Esophagus squamous epithelium (tissue), 5 donors: Measurements from ENCODE around the gene AFAP1L2. TPM values are rescaled to one million over a fixed set of nuclear protein-coding genes. Genes with fewer than 3 reads are reported as not detected.
A peak's percentile ranks its signal among the peaks of the same experiment; 100 is the strongest.

Source experiments
- DNase-seq: peaks from one replicate; lab custom pipeline; 2025; lab: John Stamatoyannopoulos, UW
- H3K27ac ChIP-seq, 4 donors: fragments of 200-600 bp; sonication (generic); one replicate each; pipeline ENCODE4 v1.5.1; 2016 to 2019; ENCODE audit warnings: mild to moderate bottlenecking in 1 of 4
- H3K27me3 ChIP-seq, 4 donors: fragments of 200-600 bp; sonication (generic); 1 replicate in 3 of 4; 2 replicates in 1 of 4; pipeline versions ENCODE4 v1.5.1 to v1.6.0; 2017 to 2021; ENCODE audit warnings: antibody characterized with exemption in 1 of 4
- H3K36me3 ChIP-seq, 3 donors: fragments of 200-600 bp; sonication (generic); one replicate each; pipeline ENCODE4 v1.5.1; 2016 to 2019
- H3K4me1 ChIP-seq, 3 donors: fragments of 200-600 bp; sonication (generic); one replicate each; pipeline ENCODE4 v1.5.1; 2017 to 2019
- H3K4me3 ChIP-seq, 4 donors: fragments of 200-600 bp; sonication (generic); 1 replicate in 3 of 4; 2 replicates in 1 of 4; pipeline ENCODE4 v1.5.1; 2016 to 2019; ENCODE audit warnings: mild to moderate bottlenecking in 2 of 4, moderate library complexity in 1 of 4
- H3K9me3 ChIP-seq, 3 donors: fragments of 200-600 bp; sonication (generic); one replicate each; pipeline ENCODE4 v1.5.1; 2016 to 2019
- POLR2A ChIP-seq, 4 donors: fragments of 450-650 bp; IDR thresholded peaks; one replicate each; pipeline ENCODE4 v1.6.1; 2017; ENCODE audit warnings: antibody characterized with exemption in 4 of 4, mild to moderate bottlenecking in 4 of 4, moderate library complexity in 3 of 4
- WGBS, 2 donors: methylation state at CpG; one replicate each; pipeline ENCODE4 v1.1.5; 2018; 5-methylcytosine and 5-hydroxymethylcytosine counted together
- intact Hi-C: fragments of 100-400 bp; cut with DNase I; formaldehyde crosslinking; loops from one replicate; pipeline ENCODE4 v1.15.0; 2022
- total RNA-seq, 4 donors: library from RNA; depleted of rRNA; stranded (reverse); fragments of >200 nt; gene quantifications; one replicate each; pipeline ENCODE4 v1.1.0, GENCODE V29; 2016
- TF ChIP-seq, protein P1 (sequence below), 6 experiments: fragments of 450-650 bp in 4 of 6; fragments of 200-600 bp in 2 of 6; sonication (generic) in 2 of 6; IDR thresholded peaks; one replicate each; pipeline ENCODE4 v1.5.1; 2016 to 2019; ENCODE audit warnings: antibody characterized with exemption in 6 of 6, mild to moderate bottlenecking in 4 of 6, moderate library complexity in 4 of 6
- donor health status: DM: yes; HTN: yes; CAD: no.

AFAP1L2 gene
- total RNA-seq, 4 donors from 2014 or later, result 9.8 to 15.5 (median 11.8) TPM

DNA sequence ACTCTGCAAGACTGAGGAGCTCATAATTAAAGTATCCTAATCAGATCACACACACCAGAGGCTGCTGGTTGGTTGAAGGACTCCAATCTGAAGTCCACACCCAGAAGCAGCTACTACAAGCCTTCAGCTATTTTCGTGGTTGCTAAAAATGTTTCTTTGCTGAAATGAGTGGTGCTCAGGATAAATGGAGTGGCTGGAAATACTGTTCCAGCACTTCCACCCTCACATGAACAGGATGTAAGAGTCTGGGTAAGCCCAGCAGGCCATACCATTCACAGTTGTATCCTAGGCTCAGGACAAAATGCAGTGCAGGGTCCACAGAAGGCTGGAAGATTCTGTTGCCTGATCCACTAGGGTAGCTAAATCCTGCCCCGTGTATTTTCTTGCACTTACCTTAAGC, 34.1 kb downstream of the AFAP1L2 start:
- DNase-seq, result no peak
- no peak for TF ChIP-seq POLR2A (IDR thresholded peaks at IDR 0.05)
- TF ChIP-seq, protein P1, sequence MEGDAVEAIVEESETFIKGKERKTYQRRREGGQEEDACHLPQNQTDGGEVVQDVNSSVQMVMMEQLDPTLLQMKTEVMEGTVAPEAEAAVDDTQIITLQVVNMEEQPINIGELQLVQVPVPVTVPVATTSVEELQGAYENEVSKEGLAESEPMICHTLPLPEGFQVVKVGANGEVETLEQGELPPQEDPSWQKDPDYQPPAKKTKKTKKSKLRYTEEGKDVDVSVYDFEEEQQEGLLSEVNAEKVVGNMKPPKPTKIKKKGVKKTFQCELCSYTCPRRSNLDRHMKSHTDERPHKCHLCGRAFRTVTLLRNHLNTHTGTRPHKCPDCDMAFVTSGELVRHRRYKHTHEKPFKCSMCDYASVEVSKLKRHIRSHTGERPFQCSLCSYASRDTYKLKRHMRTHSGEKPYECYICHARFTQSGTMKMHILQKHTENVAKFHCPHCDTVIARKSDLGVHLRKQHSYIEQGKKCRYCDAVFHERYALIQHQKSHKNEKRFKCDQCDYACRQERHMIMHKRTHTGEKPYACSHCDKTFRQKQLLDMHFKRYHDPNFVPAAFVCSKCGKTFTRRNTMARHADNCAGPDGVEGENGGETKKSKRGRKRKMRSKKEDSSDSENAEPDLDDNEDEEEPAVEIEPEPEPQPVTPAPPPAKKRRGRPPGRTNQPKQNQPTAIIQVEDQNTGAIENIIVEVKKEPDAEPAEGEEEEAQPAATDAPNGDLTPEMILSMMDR (IDR thresholded peaks at IDR 0.05), result no peak
- peaks cover 9 to 68% (median 14%) of the 10 kb centered on the region in 3 donors for H3K4me1 ChIP-seq
- H3K4me3 ChIP-seq, result no peak overlapping the region
- no peaks in the 10 kb centered on the region for H3K9me3 ChIP-seq
- H3K27ac ChIP-seq, result no peak overlapping the region
- WGBS, 2 donors, result 40 to 67% methylated on average over 2 of the region's 2 CpGs
- intact Hi-C loops, result no loop called here
- no peaks in the 10 kb centered on the region for H3K27me3 ChIP-seq
- H3K36me3 ChIP-seq, result no peaks in the 10 kb centered on the region

DNA sequence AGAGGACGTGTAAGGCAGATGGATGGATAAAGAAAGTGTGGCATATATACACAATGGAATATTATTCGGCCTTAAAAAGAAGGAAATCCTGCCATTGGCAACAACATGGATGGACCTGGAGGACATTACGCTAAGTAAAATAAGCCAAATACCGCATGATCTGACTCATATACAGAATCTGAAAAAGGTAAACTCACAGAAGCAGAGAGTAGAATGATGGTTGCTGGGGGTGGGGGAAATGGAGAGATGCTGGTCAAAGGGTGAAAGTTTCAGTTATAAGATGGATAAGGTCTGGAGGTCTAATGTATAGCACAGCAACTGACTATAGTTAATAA, 36.3 kb downstream of the AFAP1L2 start:
- intact Hi-C loops, result no loop called here

DNA sequence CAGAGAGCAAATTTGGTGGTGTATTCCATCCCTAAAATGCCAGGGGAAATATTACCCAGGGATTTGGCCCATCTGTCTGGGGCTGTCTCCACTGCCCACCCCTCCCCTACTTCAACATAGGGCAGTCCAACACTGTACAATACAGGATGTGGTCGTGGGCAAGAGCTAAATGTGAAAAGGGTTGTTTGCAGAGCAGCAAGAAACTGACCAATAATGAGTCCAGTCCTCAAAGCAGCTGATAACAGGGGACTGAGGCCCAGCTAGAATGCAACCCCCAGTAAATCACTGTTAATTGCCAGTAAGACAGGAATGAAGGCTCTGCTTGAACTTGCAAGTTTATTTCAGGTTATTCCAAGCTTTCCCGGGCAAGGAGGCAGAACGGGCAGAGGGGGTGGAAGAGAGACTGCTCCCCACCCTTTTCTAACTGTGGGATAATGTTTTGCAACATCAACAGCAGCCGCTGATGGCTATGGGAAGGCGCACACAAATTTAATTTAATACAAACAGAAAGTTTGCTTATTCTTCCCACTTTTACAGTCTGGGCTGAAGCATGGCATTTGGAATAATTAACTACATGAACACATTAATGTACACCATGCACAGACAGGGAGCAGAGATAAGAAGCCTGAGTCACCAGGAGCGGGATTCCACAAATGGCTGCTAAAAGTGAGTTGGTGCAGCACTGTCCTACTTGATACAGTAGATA, 36.8 kb downstream of the AFAP1L2 start:
- Histone ChIP-seq H3K27me3 (no peaks in the 10 kb centered on the region), H3K27ac (peak overlapping the region; percentile 15 to 66 (median 60)), H3K36me3 (no peaks in the 10 kb centered on the region), H3K4me1 (peaks cover 9 to 51% (median 14%) of the 10 kb centered on the region in 3 donors), H3K9me3 (no peaks in the 10 kb centered on the region), H3K4me3 (no peak overlapping the region)
- TF ChIP-seq, protein P1 (IDR thresholded peaks at IDR 0.05), result no peak
- no peak for TF ChIP-seq POLR2A (IDR thresholded peaks at IDR 0.05)
- no peak for DNase-seq
- WGBS, 2 donors, result 19 to 35% methylated on average over 6 of the region's 6 CpGs
- intact Hi-C loops, result no loop called here

More for the DNA sequence above, 36.3 kb downstream of the AFAP1L2 start:
- H3K27me3 ChIP-seq, result no peaks in the 10 kb centered on the region
- H3K27ac ChIP-seq, result peak overlapping the region; percentile 15 to 66 (median 60)
- no peak overlapping the region for H3K4me3 ChIP-seq
- no peaks in the 10 kb centered on the region for H3K9me3 ChIP-seq
- DNase-seq, result no peak
- 49 to 56% methylated on average over 4 of the region's 4 CpGs for WGBS, 2 donors
- TF ChIP-seq, protein P1 (IDR thresholded peaks at IDR 0.05), result no peak
- no peak for TF ChIP-seq POLR2A (IDR thresholded peaks at IDR 0.05)
- H3K4me1 ChIP-seq, result peaks cover 9 to 53% (median 14%) of the 10 kb centered on the region in 3 donors
- no peaks in the 10 kb centered on the region for H3K36me3 ChIP-seq

DNA sequence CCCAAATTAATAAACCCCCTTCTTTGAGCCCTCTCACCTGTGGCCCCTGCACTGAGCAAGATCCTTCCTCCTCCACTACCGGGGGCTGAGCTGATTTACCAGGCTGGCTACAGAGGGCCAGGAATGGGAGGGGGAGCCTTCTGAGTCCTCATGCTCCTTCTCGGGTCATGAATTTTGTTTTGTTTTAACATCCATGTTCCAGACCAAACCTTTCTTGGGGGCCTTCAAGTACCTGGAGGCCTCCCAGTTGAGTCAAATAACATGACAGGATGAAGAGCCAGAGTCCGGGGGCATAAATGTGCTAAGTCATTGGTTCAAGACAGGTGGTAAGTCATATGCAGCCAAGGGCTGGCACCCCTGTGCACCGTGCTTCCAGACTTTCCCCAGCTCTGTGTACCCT, 39.6 kb downstream of the AFAP1L2 start:
- TF ChIP-seq, protein P1 (IDR thresholded peaks at IDR 0.05), result no peak
- TF ChIP-seq POLR2A (IDR thresholded peaks at IDR 0.05), result no peak
- no peak for DNase-seq
- H3K9me3 ChIP-seq, result no peaks in the 10 kb centered on the region
- no peaks in the 10 kb centered on the region for H3K36me3 ChIP-seq
- no peak overlapping the region for H3K27ac ChIP-seq
- no peaks in the 10 kb centered on the region for H3K27me3 ChIP-seq
- H3K4me3 ChIP-seq, result no peak overlapping the region
- peaks cover 9 to 33% (median 14%) of the 10 kb centered on the region in 3 donors for H3K4me1 ChIP-seq
- 78 to 100% methylated on average over 2 to 4 of the region's 4 CpGs for WGBS, 2 donors
- intact Hi-C loops, result no loop called here

DNA sequence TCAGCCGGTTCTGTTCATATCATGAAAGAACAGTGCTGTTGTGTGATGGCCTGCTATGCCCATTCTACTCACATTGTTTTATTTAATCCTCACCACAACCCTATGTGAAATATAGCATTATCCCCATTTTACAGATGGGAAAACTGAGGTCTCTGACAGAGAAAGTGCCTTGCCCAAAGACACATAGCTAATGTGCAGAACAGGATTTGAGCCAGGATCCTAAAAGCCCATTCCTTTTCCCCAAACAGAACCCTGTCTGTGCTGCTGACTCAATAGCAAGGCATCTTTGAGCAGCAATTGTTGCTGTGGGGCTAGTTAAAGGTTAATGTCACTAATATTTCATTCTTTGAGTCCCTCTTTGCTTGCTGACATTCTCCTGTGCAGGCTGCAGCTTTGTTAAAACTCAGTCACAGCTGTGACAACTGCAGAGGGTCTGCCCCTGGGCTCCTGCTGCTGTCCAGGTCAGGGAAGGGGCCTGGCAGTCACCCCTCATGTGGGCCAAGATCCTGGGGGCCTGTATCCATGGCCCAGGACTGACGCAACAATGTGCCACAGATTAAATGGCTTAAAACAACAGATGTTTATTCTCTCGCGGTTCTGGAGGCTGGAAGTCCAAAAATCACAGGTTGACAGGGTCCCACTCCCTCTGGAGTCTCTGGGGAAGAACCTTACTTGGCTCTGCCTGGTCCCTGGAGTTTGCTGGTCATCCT, 40.4 kb downstream of the AFAP1L2 start:
- DNase-seq, result no peak
- Histone ChIP-seq H3K9me3 (no peaks in the 10 kb centered on the region), H3K27ac (no peak overlapping the region), H3K36me3 (no peaks in the 10 kb centered on the region), H3K27me3 (no peaks in the 10 kb centered on the region), H3K4me1 (peaks cover 9 to 32% (median 14%) of the 10 kb centered on the region in 3 donors), H3K4me3 (no peak overlapping the region)
- TF ChIP-seq POLR2A (IDR thresholded peaks at IDR 0.05), result no peak
- TF ChIP-seq, protein P1 (IDR thresholded peaks at IDR 0.05), result no peak
- intact Hi-C loops, result no loop called here
- WGBS, 2 donors, result 90 to 100% methylated on average over 2 to 3 of the region's 4 CpGs
